A549 treated with Hydrocortisone at 1 μM for 4 hours (cell line): ENCODE results near the gene IL1RAP. TPM values are rescaled to one million over a fixed set of nuclear protein-coding genes. Genes with fewer than 3 reads are reported as not detected.

Experiments
- total RNA-seq: library from RNA; stranded (reverse); fragments of 200-300 nt; extraction: Qiagen RNA extraction; gene quantifications from 5 replicates; pipeline ENCODE4 v1.2.3, GENCODE V29; 2022

The IL1RAP gene, protein sequence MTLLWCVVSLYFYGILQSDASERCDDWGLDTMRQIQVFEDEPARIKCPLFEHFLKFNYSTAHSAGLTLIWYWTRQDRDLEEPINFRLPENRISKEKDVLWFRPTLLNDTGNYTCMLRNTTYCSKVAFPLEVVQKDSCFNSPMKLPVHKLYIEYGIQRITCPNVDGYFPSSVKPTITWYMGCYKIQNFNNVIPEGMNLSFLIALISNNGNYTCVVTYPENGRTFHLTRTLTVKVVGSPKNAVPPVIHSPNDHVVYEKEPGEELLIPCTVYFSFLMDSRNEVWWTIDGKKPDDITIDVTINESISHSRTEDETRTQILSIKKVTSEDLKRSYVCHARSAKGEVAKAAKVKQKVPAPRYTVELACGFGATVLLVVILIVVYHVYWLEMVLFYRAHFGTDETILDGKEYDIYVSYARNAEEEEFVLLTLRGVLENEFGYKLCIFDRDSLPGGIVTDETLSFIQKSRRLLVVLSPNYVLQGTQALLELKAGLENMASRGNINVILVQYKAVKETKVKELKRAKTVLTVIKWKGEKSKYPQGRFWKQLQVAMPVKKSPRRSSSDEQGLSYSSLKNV
- 3.6 to 6.2 TPM (median 5.2 TPM) in 5 replicates for total RNA-seq

GRCh38 chr3:190513409-190514370 is at the start of gene IL1RAP:
TSS of gene IL1RAP (plus strand) at chr3:190514085. CDS start at chr3:190564290, 50,205 bp downstream.

Other genes with a start within 250 kb of the IL1RAP start
- gene CLDN1, start 191.6 kb upstream of the IL1RAP start, total RNA-seq, result 17.1 to 21.7 TPM (median 19.6 TPM) in 5 replicates
- 0.03 to 0.14 TPM (median 0.08 TPM) in 3 of 5 replicates, not detected in the others for gene CLDN16, start 125.9 kb upstream of the IL1RAP start, total RNA-seq
- not detected in 5 replicates for gene TMEM207, start 64.2 kb upstream of the IL1RAP start, total RNA-seq